ENCODE measurements around the gene TEX2.
"Not testable (repeated sequence)": the region's sequence is repeated elsewhere in the genome, so short reads cannot be mapped to it uniquely, and the experiment has no call there.

Gene TEX2

DNA sequence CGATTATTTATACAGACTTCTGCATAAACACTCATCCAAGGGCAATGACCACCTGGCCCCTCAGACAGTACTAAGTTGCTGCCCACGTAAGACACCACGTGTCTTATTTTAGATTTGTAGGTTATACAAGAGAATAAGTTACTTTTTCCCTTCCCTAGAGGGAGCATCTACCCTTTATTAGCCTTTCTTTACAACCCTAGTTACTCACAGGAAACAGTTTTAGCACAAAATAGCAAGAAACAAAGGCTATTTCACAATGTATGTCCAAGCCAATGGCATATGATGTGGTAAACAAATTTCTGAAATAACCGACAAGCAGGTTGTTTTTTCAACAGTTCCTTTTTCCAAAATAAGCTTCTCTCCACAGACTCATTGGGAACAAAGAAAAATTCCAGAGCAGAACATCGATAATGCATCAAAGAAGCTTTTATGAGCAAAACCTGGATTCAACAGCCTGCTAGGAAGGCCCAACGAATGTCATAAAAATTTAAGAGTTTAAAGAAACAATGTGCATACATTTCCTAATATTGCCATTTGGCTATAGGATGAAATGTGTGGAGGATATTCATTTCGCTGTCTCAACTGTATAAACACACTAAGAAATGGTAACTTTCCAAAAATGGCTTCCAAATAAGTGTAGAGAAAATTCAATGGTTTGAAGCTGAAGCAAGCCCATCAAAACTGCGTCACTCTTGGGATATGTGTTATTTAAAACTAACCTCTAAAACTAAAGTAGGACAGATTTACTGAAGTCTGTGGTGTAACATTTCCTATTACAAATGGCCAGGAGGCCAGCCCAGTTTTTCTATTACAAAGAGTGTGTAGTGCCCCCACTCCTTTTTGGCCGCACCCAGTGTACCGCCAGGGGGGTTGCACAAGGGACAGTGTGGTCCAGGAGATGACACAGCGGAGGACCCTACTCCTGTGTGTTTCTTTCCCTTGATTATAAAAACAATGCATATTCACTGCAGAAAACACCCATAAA, 82.7 kb downstream of the TEX2 start:
- DNase-seq, result no peak

DNA sequence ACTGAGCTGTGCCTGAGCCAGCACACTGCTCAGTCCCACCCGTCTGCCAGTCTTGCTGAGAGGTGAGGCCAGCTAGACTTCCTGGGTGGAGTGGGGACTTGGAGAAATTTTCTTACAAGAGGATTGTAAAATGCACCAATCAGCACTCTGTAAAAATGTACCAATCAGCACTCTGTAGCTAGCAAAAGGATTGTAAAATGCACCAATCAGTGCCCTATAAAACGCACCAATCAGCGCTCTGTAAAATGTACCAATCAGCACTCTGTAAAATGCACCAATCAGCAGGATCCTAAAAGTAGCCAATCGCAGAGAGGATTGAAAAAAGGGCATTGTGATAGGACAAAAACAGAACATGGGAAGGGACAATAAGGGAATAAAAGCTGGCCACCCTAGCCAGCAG, 84.0 kb downstream of the TEX2 start:
- DNase-seq, result not testable (repeated sequence)

DNA sequence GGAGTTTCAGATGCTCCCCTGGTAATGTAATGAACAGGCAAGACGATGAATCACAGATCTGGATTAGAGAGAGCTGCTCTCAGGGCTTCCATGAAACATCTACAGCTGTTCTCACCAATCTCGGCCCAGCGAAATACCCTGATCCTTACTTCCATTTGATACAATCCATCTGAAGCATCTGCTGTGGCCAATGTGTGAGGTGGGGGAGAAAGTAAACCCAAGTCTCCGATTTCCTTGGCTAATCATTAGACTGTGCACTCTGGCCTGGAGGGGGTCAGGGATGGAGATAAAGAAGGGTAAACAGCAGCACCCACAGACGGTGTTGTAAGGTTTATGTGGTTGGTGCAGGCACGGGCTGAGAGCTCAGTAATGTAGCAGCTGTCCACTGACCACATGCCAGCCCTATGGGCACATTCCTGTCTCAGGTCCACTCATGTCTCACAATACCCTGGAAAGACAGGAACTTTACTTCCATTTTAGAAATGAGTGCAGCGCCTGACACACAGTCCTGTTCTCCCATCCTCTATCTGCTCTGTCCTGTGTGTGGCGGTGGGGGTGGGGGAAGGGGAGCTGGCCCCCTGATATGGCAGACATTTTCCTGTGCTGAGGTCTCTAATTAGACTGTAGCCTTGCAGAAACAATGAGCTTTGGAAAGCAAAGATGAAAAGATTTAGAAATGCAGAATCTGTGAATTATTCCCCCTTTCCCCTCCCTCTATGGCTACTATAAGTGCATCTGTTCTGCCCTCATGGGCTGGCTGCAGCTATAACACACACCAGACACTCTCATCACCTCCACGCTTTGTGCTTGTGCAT, 84.8 kb downstream of the TEX2 start:
- no peak for DNase-seq

DNA sequence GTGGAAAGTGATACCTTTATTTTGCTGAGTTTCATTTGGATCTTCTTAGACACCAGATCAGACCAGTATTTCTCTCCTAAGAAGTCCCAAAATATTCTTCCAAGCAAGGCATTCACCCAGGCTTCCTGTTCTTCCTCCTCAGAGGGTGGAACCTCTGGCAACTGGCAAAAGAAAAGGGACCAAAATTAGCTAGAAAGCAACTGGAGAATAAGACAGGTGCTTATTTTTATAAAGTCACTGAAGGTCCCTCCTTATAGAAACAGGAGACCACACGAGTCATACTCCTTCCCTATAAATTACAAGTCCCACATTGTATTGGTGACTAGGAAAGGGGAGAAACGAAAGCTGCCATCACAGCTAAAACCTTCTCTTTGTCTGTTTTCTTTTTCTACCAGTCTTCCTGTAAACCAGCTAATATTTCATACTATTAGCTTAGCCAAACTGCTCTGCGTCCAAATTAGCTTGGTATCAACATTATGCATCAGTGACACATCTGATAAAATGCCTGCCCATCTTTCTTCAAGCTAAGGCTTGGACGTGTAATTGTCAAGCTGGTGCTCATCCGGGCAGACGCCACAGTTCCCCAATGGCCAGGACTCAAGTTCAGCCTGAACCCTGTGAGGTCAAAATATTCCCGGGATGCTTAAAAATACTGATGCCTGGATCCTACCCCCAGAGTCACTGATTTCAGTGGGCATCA, 85.6 kb downstream of the TEX2 start:
- no peak for DNase-seq

DNA sequence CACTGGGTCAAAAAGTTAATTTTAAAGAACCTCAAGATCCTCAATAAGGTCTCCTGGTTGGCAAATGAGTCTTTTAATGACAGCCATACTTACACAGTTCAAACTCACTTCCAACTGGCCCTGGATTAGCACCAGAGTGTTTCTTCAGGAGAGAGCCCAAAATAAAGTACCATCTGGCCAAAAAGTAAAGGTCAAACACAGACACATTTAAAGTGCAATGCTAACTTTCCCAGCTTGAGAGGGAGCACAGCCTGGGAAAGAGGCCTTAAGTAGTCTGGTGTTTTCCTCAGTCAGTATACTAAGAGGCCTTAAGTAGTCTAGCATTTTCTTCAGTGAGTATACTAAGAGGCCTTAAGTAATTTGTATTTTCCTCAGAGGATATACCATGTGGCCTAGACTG, 86.5 kb downstream of the TEX2 start:
- DNase-seq, result no peak

DNA sequence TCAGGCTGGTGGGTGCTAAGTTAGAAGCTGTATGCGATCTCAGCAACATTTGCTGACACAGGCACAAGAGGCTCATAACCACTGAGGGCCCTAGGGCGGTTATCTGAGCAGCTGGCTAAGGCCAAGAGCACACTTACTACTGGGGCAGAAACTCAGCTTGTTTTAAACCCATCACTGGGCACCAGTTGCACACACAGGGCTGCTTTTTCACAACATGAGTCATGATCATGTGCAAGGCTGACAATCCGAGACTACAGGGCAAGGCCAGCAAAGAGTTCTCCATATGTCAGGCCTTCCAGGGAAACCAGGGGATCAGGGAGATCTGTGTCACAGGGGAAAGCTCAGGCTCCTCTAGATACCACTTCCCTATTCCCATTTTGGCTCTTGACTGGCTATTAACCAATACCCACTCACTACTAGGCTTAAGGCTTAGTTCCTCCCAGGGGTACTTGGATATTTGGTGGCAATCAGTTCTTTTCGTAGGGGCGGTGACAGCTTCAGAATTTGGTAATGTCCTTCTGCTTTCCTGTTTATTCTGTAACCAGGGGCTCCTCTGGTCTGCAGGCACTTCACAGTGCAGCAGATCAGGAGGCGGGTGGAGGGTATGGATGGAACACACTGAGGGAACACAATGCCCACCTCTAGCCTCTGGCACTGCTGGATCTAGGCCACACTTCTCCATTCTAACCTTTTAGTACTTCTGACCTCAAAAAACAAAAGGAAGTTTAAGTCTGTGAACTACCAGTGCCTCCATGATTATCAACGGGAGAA, 88.2 kb downstream of the TEX2 start:
- DNase-seq, result no peak

DNA sequence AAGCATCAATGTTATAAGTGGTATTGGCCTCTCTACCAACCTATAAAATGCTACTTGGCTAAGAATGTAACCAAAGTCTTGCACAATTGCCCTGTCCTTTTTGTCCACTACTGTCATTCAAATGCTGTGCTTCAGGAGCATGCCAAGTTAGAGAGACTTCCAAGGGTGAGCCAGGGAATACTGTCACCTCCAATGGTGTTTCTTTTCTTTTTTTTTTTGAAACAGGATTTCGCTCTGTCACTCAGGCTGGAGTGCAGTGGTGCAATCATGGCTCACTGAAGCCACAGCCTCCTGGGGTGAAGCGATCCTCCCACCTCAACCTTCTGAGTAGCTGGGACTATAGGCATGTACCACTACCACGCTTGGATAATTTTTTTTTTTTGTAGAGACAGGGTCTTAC, 89.4 kb downstream of the TEX2 start:
- DNase-seq, result no peak

DNA sequence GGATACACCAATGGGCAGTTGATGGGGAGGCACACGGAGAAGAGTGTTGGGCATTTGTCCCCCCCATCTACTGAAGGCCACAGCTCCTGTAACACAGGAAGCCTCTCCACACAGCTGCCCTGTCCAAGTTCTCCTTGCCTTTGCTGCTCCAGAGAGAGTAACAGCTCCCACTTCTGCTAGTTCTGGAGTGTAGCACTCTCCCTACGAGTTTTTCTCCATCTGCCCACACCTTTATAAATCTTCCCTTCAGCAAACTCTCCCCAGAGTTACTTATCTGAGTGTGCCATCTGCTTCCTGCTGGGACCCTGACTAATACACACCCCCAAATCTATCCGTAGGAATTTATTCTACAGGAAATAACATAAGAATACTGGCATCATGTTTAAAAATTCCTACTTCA, 90.5 kb downstream of the TEX2 start:
- DNase-seq, result no peak

DNA sequence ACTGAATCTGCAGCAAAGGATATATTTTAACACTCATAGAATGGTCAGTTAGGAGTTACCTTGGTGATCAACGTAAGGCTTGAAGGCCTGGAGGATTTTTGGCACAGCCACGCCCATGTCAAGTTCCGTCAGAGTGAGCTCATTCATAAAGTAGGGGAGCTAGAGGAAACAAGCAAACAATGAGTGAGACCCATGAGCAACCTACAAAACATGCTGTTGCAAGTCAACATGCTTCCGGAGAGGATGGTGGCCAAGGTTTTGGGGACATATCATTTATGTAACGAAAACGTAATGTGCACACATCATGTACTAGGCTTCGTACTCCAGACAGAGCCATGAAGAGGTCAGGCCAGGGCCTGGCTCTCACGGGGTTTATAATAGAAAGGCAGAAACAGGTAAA, 92.0 kb downstream of the TEX2 start:
- DNase-seq, result no peak

DNA sequence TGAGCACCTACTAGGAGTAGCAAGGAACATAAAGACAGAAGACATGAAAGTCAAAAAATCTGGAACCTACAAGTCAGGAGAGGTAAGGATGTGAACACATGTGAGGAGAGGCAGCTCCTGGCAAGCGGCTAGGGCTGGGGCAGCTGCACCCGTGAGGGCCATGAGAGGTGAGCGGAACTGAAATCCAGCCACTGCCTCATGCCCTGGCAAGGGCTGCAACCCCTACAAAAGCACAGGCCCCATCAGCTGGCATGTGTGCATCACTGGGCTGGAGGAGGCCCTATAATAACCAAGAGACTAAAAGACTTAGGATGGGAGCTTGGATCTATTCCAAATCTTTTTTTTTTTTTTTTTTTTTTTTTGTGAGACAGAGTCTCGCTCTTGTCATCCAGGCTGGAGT, 92.8 kb downstream of the TEX2 start:
- DNase-seq, result no peak

DNA sequence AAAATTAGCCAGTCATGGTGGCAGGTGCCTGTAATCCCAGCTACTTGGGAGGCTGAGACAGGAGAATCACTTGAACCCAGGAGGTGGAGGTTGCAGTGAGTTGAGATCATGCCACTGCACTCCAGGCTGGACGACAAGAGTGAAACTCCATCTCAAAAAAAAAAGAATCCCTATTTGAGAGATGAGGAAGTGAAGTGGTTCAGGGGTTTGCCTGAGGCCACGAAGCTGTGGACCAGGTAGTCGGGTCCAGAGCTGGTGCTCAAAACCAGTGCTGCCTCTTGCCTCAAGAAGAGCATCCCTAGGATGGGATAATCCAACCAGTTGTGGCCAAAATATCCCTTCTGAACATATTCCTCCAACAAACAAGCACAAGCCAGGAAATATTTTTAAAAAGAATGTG, 95.4 kb downstream of the TEX2 start:
- DNase-seq, result not testable (repeated sequence)

DNA sequence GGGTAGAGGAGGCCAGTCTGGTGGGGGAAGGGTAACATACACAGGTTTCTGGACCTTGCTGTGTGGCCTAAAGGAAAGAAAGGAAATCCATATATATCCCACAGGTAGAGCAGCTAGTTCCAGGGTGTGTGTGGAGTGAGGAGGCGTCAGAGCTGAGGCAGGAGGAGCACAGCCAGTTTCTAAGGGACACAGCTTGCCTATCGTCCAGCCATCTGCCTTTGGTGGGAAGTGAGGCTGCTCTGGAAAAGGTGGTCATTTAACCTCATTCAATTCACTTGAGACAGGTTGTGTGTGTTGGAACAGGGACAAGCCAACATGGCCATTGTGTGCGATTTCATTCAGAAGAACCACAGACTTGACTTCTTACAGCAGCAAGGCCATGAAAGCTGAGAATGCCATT, 96.2 kb downstream of the TEX2 start:
- DNase-seq, result no peak

DNA sequence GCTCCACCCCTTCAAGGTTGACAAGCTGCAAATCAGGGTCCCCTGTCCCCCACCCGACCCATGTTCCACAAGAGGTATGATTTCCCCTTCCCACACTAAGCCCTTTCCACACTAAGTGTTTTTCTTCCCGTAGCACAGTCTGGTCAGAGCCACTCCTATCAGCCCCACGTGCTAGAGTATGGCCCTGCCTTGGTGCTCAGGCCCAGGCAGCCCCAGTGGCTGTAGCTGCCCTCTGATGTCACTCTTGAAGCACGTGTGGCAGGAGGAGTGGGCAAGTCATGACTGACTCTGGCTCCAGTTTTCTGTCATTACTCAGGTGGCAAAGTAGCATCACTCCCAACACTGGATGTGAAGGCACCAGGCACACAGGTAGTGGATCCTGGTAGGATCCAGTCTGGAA, 97.7 kb downstream of the TEX2 start:
- no peak for DNase-seq

DNA sequence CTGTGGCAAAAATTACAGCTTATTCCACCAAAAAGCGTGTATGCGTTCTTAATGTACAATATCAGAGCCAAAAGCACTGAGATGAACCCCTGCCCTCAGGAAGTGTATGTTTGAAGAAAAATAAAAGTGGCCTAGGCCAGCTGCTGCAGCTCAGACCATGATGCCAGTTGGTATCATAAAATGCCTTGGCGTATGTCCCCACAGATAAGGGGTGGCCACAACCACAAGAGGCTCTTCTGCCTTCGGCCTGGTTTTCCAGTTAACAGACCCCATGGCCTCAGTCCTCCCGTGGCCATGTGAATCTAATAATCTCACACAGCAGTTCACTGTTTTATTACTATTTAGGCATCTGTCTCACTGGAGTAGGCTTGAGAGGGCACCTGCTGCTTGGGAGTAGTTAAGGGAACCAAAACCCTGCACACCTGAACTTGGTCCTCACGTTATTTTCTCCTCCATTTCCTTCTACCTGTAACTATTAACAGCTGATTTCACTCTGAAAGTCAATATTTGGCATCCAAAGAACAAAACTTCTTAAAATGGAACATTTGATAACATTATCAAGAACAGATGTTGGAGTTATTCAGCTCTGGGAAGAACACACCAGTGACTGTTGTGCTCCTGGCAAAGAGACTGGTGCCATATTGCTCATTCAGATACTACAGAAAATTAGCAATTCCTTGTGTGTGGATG, 98.3 kb downstream of the TEX2 start:
- DNase-seq, result no peak

DNA sequence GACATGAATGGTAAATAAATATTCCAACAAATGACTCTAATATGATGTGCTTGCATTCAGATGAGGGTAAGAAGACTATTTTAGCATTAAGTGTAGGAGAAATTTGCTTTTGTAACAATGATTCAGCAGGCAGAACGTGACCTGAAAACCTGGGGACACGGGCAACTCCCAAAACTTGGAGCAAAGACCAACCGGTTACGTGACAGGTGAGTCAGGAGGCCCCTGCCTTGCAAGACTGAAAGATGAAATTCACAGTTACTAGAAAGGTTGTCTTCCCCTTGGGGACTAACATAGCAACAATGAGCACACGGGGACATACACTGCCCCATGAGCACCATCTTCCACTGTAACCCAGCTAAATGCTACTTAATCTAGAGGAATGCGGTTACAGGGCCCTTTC, 99.6 kb downstream of the TEX2 start:
- DNase-seq, result no peak

DNA sequence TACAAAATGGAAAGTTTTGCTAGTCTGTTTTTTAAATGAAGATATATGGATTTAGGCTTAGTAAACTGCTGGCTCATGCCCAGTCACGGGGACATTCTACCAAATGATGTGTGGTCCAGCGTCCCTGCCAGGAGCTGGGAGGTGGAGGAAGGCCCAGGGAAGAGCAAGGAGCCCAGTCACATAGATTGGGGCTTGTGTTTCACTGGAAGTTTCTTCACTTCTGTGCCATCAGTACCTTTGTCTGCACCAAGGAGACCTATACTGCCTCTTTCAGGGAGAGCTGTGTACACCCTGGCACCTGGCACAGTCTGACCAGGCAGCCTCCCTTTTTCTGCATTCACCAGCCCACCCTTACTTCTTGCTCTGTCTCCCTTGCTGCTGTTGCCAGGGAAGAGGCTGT, 100.5 kb downstream of the TEX2 start:
- no peak for DNase-seq

DNA sequence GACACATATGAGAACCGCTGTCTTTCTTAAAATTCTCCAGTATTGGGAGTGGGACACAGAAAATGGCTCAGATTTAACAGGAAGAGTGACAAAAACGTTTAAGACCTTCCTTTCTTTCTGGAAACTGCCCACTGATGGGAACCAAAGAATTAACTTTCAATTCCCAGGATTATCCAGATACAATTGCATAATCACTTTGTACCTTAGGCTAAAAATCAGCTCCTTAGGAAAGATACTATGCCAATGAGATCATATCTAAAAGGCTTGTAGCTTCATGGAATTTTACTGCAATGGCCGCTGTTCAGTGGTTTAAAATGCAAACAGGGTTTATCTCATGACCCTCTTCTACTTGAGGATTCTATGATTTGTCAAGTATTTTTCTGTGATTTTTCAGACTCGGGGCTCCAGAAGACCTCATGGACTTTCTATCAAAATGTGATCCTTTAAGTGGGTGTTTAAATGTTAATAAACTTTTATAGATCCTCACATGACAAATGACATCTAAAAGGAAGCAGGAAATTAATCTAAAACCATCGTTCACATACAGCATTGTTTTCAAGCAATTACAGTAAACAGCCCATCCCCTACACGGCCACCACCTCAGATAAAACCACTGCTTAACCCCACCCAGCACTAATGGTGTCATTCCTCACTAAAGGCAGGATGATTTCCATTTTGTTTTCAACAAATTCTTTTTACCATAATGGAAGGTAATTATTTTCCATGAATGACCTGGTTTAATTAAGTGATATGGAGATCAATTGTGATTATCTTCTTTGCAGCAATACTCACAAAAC, 101.5 kb downstream of the TEX2 start:
- DNase-seq, result no peak

DNA sequence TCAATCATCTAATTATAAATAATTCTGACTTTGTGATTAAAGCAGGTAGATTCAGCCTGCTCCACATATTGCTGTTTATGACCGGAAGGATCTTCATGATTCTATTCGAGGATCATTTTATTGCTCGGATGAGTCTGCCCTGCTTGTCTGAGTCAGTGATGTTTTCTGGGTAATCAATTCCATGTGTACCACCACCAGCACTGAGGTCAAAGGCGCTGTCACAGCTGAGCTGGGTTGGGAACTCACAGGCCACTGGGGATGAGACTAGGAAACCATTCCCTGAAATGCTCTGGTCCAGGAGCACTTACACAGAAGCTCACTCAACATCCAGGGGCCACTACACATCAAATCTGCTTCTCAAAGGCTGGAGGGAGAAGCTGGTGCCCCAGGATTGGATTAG, 102.7 kb downstream of the TEX2 start:
- DNase-seq, result no peak

DNA sequence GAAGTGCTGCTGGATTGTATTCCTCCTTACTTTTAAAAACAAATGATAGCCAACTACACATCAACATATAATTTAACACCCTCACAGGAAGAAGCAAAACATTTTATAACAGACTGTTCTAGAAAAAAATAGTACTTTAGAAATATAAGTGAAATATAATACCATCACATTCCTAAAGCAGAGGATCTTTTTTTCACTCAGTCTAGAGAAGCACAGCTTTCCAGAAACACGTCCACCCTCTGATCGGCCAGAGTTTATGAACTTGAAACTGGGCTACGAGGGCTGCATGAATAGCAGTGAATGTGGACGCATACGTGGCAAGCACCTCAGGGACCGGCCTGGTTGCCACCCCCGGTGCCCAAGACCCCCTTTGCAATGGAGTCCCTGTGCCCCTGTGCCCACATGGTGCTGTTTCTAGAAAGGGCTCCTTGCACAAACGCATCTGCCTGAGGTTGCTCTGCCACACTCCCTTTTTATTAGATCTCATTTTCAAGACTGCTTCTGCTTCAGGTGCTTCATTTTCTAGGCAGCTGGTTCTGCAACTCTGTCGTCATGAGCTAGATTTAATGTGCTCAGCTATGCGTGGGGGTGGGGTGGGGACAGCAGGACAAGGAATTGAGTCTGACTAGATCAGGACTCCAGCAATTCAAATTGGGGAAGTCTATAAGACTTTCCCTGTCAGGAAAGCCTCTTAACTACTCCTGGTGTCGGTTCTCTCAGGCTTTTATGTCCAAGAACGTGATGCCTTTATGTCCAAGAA, 104.0 kb downstream of the TEX2 start:
- DNase-seq, result no peak

DNA sequence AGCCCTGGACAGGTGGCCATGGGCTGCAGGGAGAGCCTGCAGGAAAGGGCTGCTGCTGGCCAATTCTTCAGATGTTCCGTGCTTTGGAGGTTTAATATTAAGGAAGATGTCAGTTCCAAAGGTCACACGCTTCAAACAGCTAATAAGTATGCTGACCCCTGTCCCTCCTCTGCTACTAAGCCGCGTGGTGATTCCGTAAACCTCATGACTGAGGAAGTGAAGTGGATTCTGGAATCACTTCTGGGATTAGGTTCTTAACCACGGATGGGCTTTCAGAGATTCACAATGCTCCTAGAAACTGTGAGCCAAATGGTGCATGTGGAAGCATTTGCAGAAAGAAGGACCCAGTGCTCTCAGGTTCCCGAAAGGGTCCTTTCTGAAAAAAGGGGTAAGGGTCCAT, 104.7 kb downstream of the TEX2 start:
- no peak for DNase-seq

Measured in NK-92 treated with Interleukin-12 subunit alpha and Interleukin-12 subunit beta, amount 100 ng/mL, for 24 hours (cell line).